ENCODE results near the gene ARHGEF1. TPM values are rescaled to one million over a fixed set of nuclear protein-coding genes. Genes with fewer than 3 reads are reported as not detected.

The ARHGEF1 gene
- total and polyA plus RNA-seq, 2 experiments from 2014 or later, result 40.1 to 49.9 TPM

- Histone ChIP-seq H3K27ac (no peak overlapping the region), H3K36me3 (no peaks in the 10 kb centered on the region), H3K9me3 (ENCODE audit: low read depth) (no peaks in the 10 kb centered on the region), H3K27me3 (peaks cover 4% of the 10 kb centered on the region), H3K4me3 (no peak overlapping the region), H3K4me1 (ENCODE audit: low read depth) (no peaks in the 10 kb centered on the region)
- TF ChIP-seq, protein P1, sequence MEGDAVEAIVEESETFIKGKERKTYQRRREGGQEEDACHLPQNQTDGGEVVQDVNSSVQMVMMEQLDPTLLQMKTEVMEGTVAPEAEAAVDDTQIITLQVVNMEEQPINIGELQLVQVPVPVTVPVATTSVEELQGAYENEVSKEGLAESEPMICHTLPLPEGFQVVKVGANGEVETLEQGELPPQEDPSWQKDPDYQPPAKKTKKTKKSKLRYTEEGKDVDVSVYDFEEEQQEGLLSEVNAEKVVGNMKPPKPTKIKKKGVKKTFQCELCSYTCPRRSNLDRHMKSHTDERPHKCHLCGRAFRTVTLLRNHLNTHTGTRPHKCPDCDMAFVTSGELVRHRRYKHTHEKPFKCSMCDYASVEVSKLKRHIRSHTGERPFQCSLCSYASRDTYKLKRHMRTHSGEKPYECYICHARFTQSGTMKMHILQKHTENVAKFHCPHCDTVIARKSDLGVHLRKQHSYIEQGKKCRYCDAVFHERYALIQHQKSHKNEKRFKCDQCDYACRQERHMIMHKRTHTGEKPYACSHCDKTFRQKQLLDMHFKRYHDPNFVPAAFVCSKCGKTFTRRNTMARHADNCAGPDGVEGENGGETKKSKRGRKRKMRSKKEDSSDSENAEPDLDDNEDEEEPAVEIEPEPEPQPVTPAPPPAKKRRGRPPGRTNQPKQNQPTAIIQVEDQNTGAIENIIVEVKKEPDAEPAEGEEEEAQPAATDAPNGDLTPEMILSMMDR (IDR thresholded peaks at IDR 0.05; ENCODE audit: low read depth, low read length), result no peak
- DNase-seq (ENCODE audit: low read depth in 1 of 2, low spot score in 1 of 2), result no peak
Observed at GRCh38 chr19:41850381-41850780, 32.6 kb upstream of the ARHGEF1 start.

DNA sequence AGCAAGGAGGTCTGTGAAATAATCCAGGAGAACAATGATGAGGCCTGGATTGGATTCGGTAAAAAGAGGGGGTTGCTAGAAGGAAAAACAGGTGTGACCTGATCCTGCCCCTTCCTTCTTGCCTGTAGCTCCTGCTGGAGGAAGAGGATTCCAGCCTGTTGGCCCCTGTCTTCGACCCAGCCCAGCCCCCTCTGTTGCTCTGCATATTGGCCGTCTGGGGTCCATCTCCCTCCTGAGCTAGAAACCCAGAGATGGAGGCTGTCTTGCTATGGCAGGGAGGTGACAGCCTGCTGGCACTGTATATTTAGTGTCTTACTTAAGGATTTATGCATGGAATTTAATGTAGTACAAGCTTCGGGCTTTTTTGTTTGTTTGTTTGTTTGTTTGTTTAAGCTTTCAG lies 31.5 kb upstream of the ARHGEF1 start:
- TF ChIP-seq, protein P1 (IDR thresholded peaks at IDR 0.05; ENCODE audit: low read depth, low read length), result no peak
- Histone ChIP-seq H3K9me3 (ENCODE audit: low read depth) (no peaks in the 10 kb centered on the region), H3K4me3 (no peak overlapping the region), H3K27me3 (peaks cover 8% of the 10 kb centered on the region), H3K27ac (no peak overlapping the region), H3K4me1 (ENCODE audit: low read depth) (no peaks in the 10 kb centered on the region), H3K36me3 (no peaks in the 10 kb centered on the region)
- no peak for DNase-seq (ENCODE audit: low read depth in 1 of 2, low spot score in 1 of 2)

DNA sequence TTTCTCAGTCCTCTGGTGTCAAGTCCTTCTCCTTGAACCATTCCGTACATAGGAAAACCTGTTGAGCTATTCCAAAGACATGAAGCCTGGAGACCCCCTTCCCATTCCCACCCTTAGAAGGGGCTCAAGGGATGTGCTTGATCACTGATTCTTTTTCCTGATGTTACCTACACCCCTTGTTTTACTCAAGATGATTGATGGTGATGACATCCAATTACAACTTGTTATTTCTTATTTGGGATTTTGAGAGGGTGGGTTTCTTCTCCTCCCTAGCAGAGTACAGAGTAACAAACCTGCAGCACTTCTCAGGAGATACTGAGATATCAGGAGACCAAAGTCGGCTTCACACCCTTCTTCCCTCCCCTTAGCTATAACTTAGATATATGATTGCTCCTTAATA lies 29.6 kb upstream of the ARHGEF1 start:
- Histone ChIP-seq H3K36me3 (no peaks in the 10 kb centered on the region), H3K4me1 (ENCODE audit: low read depth) (no peaks in the 10 kb centered on the region), H3K4me3 (no peak overlapping the region), H3K27ac (no peak overlapping the region), H3K9me3 (ENCODE audit: low read depth) (no peaks in the 10 kb centered on the region), H3K27me3 (peaks cover 8% of the 10 kb centered on the region)
- no peak for DNase-seq (ENCODE audit: low read depth in 1 of 2, low spot score in 1 of 2)
- TF ChIP-seq, protein P1 (IDR thresholded peaks at IDR 0.05; ENCODE audit: low read depth, low read length), result no peak

GRCh38 chr19:41853768-41854167 lies 29.2 kb upstream of the ARHGEF1 start:
- no peak for DNase-seq (ENCODE audit: low read depth in 1 of 2, low spot score in 1 of 2)
- H3K4me1 ChIP-seq (ENCODE audit: low read depth), result no peaks in the 10 kb centered on the region
- H3K4me3 ChIP-seq, result no peak overlapping the region
- H3K36me3 ChIP-seq, result no peaks in the 10 kb centered on the region
- TF ChIP-seq, protein P1 (IDR thresholded peaks at IDR 0.05; ENCODE audit: low read depth, low read length), result no peak
- H3K9me3 ChIP-seq (ENCODE audit: low read depth), result no peaks in the 10 kb centered on the region
- H3K27ac ChIP-seq, result no peak overlapping the region
- H3K27me3 ChIP-seq, result peaks cover 8% of the 10 kb centered on the region

DNA sequence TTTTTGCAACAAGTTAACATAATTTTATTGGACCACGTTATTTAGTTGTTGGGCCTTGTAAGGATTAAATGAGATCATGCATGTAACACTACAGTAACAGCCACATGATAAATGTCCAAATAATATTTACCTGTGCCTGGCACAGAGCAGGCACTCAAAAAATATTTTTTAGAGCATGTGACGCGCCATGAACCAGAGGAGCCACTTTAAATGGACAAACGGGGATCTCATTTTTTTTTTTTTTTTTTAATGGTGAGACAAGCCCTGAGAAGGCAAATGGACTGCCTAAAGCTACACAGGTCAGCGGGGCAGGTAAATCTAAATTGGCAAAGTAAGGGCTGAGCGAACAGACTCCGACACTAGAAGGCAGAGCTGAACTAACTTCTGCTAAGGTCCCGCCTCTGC lies 23.8 kb upstream of the ARHGEF1 start:
- Histone ChIP-seq H3K36me3 (peaks cover 30% of the 10 kb centered on the region), H3K4me1 (ENCODE audit: low read depth) (peaks cover 10% of the 10 kb centered on the region), H3K9me3 (ENCODE audit: low read depth) (no peaks in the 10 kb centered on the region), H3K27ac (peak overlapping the region; percentile 61), H3K4me3 (peak overlapping the region; percentile 20), H3K27me3 (peaks cover 4% of the 10 kb centered on the region)
- TF ChIP-seq, protein P1 (IDR thresholded peaks at IDR 0.05; ENCODE audit: low read depth, low read length), result no peak
- DNase-seq (ENCODE audit: low read depth in 1 of 2, low spot score in 1 of 2), result no peak
